CD4-positive, alpha-beta T cell treated with Interferon gamma for 1 hour (primary cell): ENCODE measurements around the gene LY6G5C.
"Not testable (repeated sequence)": the region's sequence is repeated elsewhere in the genome, so short reads cannot be mapped to it uniquely, and the experiment has no call there.

ENCODE experiments used
- DNase-seq: peaks from one replicate; pipeline ENCODE4 v3.0.0-alpha.2; 2020

The LY6G5C gene

DNA sequence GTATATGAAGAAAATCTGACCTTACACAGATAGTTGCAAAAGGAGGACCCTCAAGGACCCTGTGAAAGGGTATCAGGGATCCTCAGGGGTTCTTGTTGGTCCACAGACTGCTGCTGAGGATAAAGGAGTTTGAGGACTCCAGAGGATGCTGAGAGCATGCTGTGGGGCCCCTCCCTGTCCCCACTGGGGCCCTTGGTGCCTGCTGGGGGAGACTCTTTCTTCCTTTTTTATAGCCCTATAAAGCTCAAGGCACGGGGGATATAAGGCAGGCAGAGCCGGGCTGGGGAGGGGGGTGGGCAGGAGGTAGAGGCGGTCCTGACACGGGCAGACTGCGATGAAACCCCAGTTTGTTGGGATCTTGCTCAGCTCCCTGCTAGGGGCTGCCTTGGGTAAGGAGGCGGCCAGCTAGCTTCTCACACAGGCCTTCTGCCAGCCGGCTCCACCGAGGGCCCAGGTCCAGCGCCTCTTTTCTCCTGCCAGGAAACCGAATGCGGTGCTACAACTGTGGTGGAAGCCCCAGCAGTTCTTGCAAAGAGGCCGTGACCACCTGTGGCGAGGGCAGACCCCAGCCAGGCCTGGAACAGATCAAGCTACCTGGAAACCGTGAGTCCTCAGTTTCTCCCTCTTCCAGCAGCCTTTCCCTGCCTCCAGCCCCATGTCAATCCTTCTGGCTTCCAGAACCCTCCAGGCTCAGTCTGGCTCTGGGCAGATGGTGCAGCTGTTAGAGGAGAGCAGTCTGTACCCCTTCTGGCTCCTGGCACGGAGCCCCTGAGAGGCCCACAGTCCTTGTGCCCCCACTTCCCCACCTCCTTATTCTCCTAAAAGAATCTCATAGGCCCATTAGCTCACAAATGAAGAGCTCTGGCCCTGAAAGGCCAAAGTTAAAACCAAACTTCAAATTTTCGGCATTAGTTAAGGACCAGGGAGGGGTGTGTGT lies 34.4 kb upstream of the LY6G5C start, which contains the start of gene LY6G6D:
Gene LY6G6D (plus strand): TSS at position 327 of the 937 bp plus-strand sequence. CDS start 8 bp downstream, at position 335.
- DNase-seq: no peak

DNA sequence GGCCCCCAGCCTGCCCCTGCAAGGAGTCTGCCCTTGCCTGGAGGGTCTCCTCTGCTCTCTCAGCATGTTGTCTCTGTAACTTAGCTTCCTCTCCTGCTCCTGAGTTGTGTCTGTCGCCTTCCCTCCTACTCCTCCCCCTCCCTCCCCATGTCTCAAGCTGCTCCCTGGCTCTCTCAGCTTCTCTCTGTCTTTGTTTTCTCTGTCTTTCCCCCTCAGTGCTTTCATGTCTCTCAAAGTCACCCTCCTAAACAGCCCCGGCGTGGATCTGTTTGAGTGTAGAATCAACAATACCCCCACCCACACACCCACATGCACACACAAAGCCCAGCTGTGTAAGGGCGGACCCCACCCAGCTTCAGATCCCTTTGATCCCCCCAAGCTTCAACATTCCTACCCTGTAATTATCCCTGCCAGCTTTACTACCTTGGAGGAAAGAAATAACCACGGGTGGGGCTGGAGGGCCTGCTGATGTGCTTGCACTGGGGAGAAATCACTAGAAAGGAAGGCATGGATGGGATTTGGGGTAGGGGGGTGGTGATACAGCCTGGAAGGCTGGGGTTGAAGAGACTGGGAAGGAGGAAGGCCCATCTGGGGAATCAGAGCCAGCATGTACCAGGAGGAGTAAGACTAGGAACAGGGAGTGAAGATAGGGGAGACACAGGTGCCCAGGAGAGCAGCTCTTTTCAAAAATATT lies 33.3 kb upstream of the LY6G5C start:
- DNase-seq: no peak

DNA sequence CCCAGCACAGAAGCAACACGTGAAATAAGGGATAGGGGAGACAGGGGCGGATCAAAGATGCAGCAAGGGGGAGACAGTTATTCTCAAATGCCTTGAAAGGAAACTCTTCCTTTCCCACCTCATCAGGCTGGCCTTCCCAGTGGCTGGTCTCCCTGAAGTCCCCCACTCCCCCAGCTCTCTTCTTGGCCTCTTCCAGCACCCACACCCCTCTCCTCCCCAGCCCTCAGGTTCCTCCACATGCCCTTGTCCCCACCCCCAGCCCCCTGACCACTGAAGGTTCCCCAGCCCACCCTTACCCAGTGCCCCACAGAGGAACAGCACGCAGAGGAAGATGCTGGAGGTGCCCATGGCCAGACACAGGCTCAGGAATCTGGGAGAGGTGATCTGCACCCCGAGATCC lies 32.6 kb upstream of the LY6G5C start:
- no peak for DNase-seq

DNA sequence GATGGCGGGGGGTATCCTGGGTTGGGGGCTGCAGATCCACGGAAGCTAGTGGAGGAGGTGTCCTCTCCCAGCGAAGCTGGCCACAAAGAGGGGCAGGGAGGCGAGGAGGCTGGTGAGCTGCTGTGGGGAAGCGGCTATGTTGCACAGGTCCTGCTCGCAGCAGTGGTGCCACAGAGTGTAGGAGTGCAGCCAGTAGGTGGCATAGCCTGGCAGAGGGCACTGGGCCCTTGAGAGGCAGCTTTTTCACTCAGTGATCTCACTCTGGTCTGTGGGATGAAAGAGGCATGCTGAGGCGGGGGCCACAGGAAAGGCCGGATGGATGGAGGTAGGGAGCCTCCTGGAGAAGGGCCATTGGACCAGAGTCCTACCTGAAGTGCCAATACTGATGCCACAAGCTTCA lies 31.4 kb upstream of the LY6G5C start:
- DNase-seq: peak; percentile 29

DNA sequence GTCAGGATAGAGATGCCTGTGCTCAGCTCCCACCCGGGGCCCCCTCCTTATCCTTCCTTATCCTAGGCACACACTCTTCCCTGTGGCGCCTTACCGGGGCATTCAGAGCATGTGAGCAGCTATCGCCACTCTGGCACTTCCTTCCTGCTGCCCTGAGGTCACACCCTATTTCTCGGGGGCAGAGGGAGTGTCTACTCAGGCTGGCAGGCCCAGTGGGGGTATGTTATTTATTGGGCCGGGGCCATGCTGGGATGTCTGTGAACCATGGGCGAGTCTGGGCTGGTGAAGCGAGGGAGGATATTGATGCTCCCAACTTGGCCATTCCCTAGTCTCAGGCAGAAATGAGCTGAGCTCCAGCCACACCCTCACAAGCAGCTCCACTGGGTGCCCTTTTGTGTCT lies 30.4 kb upstream of the LY6G5C start:
- no peak for DNase-seq

DNA sequence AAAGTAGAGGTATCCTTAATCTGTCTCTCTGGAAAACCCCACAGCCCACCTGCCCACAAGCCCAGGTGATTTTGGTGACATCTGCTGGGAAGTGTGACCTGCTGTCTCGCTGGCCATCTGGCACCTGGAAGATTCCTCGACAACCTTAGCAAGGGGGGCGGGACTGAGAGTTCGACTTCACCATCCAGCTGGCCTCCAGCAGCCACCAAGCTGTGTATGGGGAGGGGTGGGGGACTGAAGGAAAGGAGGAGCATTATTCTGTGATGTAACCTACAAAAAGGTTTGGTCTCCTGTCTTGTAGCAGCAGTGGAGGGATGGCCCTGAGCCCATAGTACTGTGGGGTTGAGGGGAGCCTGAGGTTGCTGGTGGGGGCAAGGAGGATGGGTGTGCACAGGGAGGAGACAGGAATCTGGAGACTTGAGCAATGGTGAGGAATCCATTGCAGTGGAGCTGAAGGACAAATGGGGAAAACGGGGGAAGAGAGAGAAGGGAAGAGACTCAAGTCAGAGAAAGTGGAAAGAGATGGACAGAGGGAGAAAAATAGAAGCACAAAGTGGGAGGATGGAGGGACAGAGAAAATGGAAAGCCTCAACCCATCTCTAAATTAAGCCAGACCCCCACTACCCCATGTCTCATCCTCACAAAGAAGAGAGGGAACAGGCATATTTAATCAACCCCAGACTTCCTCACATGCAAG lies 29.8 kb upstream of the LY6G5C start:
- DNase-seq: no peak

DNA sequence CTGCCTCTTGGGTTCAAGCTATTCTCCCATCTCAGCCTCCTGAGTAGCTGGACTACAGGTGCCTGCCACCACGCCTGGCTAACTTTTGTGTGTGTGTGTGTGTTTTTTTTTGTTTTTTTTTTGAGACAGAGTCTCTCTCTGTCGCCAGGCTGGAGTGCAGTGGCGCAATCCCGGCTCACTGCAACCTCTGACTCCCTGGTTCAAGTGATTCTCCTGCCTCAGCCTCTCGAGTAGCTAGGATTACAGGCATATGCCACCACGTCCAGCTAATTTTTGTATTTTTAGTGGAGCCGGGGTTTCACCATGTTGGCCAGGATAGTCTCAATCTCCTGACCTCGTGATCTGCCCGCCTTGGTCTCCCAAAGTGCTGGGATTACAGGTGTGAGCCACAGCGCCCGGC lies 28.3 kb upstream of the LY6G5C start:
- DNase-seq: not testable (repeated sequence)

DNA sequence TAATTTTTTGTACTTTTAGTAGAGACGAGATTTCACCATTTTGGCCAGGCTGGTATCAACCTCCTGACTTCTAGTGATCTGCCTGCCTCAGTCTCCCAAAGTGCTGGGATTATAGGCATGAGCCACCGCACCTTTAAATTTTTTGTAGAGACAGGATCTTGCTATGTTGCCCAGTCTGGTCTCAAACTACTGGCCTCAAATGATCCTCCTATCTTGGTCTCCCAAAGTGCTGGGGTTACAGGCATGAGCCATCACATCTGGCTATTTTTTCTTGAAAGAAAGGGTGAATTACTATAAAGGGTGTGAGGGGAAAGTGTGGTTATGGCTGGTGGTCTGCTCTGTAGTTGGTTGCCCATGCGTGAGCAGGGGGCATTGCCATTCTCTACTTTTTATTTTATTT lies 27.4 kb upstream of the LY6G5C start:
- DNase-seq: no peak

DNA sequence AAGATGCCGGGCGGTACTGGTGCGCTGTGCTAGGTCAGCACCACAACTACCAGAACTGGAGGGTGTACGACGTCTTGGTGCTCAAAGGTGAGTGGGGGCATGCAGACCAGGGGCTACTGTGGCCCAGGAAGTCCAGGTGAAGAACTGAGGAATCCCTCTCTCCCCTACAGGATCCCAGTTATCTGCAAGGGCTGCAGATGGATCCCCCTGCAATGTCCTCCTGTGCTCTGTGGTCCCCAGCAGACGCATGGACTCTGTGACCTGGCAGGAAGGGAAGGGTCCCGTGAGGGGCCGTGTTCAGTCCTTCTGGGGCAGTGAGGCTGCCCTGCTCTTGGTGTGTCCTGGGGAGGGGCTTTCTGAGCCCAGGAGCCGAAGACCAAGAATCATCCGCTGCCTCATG lies 26.8 kb upstream of the LY6G5C start:
- no peak for DNase-seq

DNA sequence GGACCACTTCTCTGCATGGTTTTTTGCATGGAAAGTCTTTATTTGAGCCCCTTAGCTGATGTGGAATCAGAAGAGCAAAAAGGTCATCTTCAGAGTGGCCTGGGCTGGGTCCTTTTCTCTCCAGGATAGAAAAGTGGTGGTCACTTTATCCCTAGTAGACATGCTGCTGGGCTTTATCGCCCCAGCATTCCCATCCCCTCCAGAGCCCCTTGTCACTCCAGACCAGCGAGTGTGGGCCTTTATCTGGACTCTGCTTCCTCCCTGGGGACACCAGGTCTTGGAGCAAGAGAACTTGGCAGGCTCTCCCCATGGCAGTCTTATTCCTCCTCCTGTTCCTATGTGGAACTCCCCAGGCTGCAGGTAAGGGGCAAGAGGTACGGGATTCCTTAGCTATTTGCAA lies 25.7 kb upstream of the LY6G5C start, which contains the start of gene LY6G6F:
Gene LY6G6F (plus strand): TSS at position 268 of the 400 bp plus-strand sequence. CDS start 41 bp downstream, at position 309.
- no peak for DNase-seq

DNA sequence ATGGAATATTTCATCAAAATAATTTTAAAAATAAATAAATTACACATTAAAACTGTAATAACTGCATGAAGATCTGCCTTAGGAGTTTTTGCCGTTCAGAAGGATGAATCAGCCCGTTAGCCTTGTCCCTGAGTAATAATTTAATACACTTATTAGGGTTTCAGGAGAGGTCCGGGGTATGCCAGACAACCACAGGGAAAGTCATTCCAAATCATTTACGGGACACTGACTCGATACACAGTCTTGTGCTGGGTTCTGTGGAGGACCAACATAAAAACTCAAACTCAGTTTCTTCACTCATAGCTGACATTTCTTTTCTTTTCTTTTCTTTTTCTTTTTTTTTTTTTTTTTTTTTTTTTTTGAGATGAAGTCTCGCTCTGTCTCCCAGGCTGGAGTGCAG lies 25.1 kb upstream of the LY6G5C start:
- DNase-seq: no peak

DNA sequence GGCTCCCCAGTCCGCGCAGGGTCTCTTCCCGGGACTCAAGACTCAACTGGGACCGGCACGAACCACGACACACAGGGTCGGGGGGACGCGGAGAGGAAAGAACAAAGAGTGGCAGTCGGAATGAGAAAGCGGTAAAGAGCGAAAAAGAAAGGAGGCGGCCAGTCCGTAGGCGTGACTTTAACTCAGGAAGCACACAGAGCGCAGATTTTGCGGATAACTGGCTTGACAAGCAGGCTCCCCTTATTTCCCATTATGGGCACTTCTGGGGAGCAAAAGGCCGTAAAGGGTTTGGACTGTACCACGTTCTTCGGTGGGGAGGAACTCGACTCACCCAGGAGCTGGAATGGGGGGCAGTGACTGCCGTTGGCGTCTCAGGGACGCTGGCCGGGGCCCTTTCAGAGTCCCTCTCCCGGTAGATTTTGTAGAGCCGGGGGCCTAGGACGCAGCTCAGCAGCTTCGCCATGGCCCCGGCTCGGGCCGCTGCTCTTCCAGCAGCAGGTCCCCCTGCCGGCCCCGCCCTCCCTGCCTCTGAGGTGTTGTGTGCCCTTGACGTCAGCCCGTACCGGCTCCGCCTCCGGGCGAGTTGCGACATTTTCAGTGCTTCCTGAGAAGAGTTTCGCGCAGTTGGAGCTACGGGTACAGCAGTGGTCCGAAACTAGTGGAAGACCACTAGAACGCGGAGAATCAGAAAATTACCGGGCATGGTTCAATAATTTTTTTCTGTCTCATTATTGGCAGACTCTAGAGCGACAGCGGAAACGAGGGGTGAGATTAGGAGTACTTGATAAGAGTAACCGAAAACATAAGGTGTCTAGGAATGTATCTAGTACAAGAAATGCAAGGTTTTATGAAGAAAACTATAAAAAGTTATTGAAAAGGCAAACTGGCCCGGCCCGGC lies 22.2 kb upstream of the LY6G5C start, which contains the start of gene ABHD16A:
Gene ABHD16A (minus strand): TSS at position 506 of the 898 bp plus-strand sequence. CDS start 43 bp downstream, at position 463.
- peak; percentile 98 for DNase-seq

DNA sequence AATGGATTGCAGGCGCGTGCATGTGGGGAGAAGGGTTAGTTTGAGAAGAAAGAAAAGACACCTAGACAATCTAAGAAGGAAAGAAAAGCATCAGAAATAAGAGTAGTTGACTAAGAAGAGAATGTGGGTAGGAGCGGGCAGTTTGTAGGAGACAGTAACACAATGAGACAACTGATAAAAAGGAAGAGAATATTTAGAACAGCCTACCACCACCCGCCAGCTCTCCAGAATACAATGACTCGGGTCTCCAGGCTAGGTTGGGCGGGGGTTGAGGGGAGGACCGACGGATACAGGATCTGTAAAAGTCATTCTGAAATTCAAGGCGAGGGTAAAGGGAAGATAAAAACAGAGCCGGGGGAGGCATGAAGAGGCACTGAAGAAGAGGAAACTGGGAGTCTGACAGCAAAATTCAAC lies 21.5 kb upstream of the LY6G5C start:
- DNase-seq: no peak

DNA sequence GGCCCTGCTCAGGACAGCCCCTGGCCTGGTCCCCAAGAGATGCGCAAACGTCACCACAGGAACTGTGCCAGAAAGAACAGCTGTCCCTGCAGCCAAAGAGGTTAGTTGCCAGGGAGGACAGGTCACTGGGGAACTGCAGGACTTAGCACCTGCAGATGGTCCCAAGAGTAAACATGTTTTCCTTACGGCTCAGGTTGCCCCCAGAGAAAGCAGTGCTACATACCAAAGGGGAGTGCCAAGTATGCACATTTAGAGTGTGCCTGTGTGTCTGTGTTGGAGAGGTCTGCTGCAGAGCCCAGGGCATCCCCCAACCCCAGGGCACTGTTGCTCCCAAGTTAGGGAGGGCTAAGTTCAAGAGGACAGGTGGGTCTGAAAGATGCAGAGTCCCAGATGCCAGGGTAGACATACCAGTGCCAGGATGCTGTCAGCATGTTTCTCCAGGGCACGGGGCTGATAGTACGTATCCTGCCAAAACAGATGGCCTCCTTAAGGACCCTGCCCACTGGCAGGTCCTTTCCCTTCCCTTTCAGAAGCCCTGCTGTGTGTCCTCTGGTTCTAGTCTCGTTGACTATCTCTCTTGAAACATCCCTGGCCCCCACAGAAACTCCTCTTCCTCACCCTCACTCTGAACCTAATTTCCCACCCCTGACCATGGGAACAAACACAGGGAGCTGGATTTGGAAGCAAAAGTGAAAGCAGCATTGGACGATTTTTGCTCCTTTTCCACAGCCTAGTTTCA lies 21.0 kb upstream of the LY6G5C start:
- no peak for DNase-seq

DNA sequence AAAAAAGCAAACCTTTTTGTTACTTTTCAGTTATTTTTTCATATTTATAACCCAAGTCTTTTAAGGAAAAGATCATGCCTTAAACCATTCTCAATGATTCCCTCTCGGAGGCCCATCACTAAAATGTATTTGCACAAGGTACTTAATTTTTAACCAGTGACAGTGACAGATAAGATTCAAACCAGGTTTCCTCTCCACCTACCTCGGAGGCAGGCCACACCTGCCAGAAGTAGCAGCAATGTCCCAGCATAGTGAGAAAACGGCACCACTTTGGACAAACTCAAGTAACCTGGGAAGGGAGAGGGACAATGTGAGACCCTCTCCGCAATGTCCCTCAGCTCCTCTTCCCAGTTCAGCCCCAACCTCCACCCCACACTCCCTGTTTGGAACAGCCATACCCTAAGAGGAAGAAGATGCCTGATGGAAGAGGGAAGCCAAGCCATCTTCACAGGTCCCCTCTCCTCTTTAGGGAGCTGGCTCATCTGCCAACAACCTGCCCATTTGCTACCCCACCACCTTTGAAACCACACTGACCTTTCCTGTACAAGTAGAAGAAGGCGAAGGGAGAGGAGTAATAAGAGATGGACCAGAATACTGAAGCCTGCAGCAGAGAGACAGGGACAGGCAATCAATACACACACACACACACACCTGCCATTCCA lies 20.0 kb upstream of the LY6G5C start:
- DNase-seq: no peak

DNA sequence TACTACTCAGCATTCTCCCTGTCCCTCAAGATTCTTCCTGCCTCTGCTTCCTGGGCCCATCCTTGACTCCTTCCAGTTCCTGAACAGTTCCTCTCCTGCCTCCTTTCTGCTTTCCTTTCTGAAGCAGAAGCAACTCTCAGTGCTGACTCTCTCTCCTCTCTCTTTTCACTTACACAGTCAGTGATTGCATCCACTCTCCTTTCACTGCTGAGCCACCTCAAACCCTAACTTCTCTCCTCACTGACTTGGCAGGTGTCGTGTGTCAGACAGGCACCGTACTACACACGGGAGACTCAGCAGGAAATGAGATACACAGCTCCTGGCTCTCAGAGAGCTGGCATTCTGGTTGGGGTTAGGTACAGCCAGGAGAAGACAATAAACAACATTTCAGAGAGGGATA lies 16.7 kb upstream of the LY6G5C start:
- DNase-seq: no peak

DNA sequence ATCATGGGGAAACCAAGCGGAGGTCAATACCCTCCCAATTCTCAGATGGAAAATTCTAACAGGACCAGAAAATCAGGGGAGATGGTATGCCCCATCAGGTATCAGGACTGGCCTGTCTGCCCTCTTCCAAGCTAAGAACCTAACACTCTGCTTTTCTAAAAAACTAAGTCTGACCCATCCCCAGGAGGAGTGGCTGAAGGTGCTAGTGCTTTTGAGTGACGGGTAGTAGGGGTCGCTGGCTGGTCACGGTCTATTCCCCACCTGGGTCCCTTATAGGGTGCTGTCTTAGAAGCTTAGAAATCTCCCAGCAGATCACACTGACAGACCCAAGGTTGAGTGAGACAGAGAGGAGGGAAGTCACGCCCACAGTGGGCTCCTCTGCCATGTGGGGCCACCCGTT lies 12.7 kb upstream of the LY6G5C start:
- DNase-seq: no peak

DNA sequence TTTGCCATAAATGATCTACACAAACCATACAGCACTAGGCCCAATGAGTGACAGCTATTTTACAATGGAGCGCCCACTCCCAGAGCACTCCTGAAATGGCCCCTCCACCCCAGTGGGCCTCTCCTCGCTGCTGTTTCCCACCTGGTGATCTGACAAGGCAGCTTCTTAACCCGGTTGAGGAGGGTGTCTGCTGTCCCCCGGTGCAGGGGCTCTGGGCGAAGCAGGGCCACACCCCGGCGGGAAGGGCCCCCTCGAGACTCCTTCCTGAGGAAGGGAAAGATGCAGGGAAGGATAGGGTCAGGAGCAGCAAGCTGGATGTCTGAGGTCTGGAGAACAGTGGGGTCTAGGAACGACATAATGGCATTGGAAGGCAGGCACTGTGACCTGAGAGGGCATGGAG lies 12.0 kb upstream of the LY6G5C start:
- no peak for DNase-seq

DNA sequence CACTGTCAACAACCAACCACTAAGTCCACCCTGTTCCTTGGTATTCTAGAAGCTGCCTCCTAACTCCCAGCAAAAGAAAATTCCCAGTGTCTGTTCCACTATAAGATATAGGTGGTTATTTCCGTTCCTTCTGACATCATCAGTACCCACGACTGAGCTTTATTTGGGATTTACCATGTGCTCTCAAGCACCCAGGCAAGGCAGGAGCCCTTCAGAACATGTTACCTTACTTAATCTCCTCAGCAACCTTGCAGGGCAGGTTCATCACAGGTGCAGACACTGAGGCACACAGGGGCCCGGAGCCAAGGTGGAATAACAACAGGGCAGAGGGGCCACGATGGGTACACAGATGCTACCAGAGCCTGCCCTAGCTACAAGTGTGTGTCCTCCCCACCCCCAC lies 11.5 kb upstream of the LY6G5C start:
- DNase-seq: no peak

DNA sequence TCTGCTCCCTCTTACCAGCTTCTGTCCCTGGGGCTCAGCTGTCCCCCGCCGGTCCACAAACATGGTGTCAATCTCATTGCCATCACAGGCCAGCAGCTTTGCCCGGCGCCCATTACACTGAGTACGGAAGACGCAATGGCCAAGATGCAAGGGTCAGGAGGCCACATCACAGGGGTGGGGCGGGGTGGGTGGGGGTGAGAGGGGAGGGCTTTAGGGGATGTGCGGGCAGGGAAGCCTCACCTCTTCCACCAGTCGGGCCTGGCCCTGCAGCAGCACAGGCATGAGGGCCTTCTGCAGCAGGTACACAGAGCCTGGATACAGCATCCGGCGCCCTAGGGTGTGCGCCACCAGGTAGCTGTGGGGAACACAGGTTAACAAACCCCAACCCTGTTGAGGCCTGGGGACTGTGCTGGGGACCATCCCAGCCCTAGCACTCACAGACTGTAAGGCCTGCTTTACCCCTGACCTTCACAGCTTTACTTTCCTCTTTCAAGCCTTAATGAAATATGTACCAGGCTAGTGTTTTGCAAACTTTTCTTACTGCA lies 10.8 kb upstream of the LY6G5C start:
- DNase-seq: no peak

DNA sequence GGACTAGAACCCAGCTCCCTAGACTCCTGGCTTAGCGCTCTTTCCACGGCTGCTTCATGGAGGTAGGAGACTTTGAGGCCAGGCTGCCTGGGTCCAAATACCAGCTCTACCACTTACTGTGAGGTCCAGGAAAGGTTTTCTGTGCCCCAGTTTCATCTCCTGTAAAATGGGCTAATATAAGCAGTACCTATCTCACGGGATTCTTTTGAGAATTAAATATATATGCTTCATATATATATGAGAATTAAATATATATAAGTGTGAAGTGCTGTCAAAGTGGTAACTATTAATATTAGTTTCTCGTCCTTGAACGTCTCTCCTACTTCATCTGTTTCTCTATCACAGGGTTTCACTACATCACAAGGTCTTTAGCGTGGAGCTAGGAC lies 10.2 kb upstream of the LY6G5C start:
- DNase-seq: no peak
